SW480 (cell line): Measurements from ENCODE around the gene INPP4A.
A peak's percentile ranks its signal among the peaks of the same experiment; 100 is the strongest.

Source experiments
- DNase-seq: peaks from one replicate; pipeline ENCODE4 v3.0.0-alpha.2; 2016; ENCODE audit warnings: low spot score

The INPP4A gene

GRCh38 chr2:98436734-98437133 is 7.9 kb upstream of the INPP4A start:
- DNase-seq, result no peak

GRCh38 chr2:98438190-98439133 is 6.2 kb upstream of the INPP4A start:
- no peak for DNase-seq

- DNase-seq, result no peak
Observed at GRCh38 chr2:98441706-98442450, 2.8 kb upstream of the INPP4A start.

GRCh38 chr2:98442488-98442887 is 2.2 kb upstream of the INPP4A start:
- no peak for DNase-seq

GRCh38 chr2:98445177-98445682 is 572 bp downstream of the INPP4A start:
- DNase-seq, result peak; percentile 17

- peak; percentile 39 for DNase-seq
Observed at GRCh38 chr2:98445683-98446581, 1.3 kb downstream of the INPP4A start.

- DNase-seq, result no peak
Observed at GRCh38 chr2:98446850-98447249, 2.2 kb downstream of the INPP4A start.

- no peak for DNase-seq
Observed at GRCh38 chr2:98448441-98449145, 3.9 kb downstream of the INPP4A start.

GRCh38 chr2:98452396-98453027 is 7.9 kb downstream of the INPP4A start:
- DNase-seq, result no peak

GRCh38 chr2:98453083-98453482 is 8.4 kb downstream of the INPP4A start:
- DNase-seq, result no peak

GRCh38 chr2:98453531-98453930 is 8.9 kb downstream of the INPP4A start:
- DNase-seq, result no peak

GRCh38 chr2:98454073-98454472 is 9.4 kb downstream of the INPP4A start:
- no peak for DNase-seq

- DNase-seq, result no peak
Observed at GRCh38 chr2:98454500-98455235, 10.0 kb downstream of the INPP4A start.

- DNase-seq, result no peak
Observed at GRCh38 chr2:98455494-98455976, 10.9 kb downstream of the INPP4A start.

- no peak for DNase-seq
Observed at GRCh38 chr2:98457045-98457696, 12.5 kb downstream of the INPP4A start.

GRCh38 chr2:98458207-98458606 is 13.5 kb downstream of the INPP4A start:
- DNase-seq, result no peak

- DNase-seq, result no peak
Observed at GRCh38 chr2:98458667-98459380, 14.2 kb downstream of the INPP4A start.

- no peak for DNase-seq
Observed at GRCh38 chr2:98459496-98460175, 15.0 kb downstream of the INPP4A start.
